Measurements from ENCODE around the gene SUSD4. TPM values are rescaled to one million over a fixed set of nuclear protein-coding genes. Genes with fewer than 3 reads are reported as not detected.

SUSD4 gene
- polyA plus RNA-seq, 1 of the 3 experiments (the other 2 are of a cell fraction) = 0.31 TPM

DNA sequence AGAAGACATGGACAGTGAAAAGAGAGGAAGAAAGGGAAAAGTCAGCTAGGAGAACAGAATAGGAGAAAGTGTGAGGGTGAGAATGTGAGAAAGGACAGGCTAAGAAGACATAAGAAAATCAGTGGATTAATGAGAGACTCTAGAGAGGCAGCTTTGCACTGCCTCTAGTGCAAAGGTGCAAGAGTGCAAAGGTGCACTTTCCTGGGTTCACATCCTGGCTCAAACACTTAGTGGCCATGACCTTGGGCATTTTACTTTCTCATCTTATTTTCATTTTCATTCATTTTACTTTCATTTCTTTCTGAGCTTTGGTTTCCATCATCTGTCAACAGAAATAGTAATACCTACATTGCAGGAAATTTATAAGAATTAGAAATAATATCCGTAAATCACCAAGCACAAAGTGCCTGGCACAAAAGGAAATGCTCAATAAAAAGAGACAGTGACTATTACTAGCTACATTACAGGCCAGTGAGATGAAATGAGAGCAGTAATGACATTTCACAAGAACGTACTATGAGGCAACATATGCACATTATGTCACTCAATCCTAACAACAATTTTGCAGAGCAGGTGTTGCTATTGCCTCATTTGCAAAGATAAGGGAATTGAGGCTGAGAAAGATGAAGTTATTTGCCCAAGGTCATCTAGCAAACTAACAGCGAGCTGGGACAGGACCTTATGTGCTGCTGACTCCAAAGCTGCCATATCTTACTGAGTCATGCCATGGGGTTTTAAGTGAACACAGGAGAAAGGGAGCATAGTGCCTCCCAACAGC is 113.9 kb downstream of the SUSD4 start:
- H3K27me3 ChIP-seq (ENCODE audit: insufficient read depth) = peaks cover 19% of the 10 kb centered on the region; the same call in 1 of the 2 replicates
- no peaks in the 10 kb centered on the region for H4K20me1 ChIP-seq (ENCODE audit: insufficient read depth)
- DNase-seq = no peak
- WGBS (ENCODE audit: low lambda C conversion rate) = 36% methylated on average over 3 of the region's 3 CpGs
- TF ChIP-seq, protein P1, sequence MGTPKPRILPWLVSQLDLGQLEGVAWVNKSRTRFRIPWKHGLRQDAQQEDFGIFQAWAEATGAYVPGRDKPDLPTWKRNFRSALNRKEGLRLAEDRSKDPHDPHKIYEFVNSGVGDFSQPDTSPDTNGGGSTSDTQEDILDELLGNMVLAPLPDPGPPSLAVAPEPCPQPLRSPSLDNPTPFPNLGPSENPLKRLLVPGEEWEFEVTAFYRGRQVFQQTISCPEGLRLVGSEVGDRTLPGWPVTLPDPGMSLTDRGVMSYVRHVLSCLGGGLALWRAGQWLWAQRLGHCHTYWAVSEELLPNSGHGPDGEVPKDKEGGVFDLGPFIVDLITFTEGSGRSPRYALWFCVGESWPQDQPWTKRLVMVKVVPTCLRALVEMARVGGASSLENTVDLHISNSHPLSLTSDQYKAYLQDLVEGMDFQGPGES (IDR thresholded peaks at IDR 0.05; ENCODE audit: low read depth, low read length) = no peak
- no peaks in the 10 kb centered on the region for H3K36me3 ChIP-seq (replicated peaks in 1 of 2; ENCODE audit: control insufficient read depth in 1 of 2, insufficient read depth in 2 of 2, low read length in 1 of 2)
- H3K4me3 ChIP-seq (ENCODE audit: low read depth in 2 of 2, low read length in 1 of 2) = no peak overlapping the region
- ChIA-PET POLR2A (no interaction called here), CTCF (no interaction called here)
- no peaks in the 10 kb centered on the region for H3K79me2 ChIP-seq (ENCODE audit: insufficient read depth)
- no peaks in the 10 kb centered on the region for H3F3A ChIP-seq (replicated peaks; ENCODE audit: insufficient read depth)
- no peak overlapping the region for H3K27ac ChIP-seq (ENCODE audit: low read depth in 2 of 2, low read length in 1 of 2)
- no peak overlapping the region for H3K9ac ChIP-seq
- no peak overlapping the region for H3K4me2 ChIP-seq
- H3K9me3 ChIP-seq = no peaks in the 10 kb centered on the region
- peaks cover 0 to 3% of the 10 kb centered on the region in 2 experiments; a peak in 1 of 4 replicates for H3K4me1 ChIP-seq (ENCODE audit: control insufficient read depth in 1 of 2, insufficient read depth in 2 of 2, low read depth in 1 of 2, low read length in 1 of 2)
- no peak overlapping the region for H2AFZ ChIP-seq (ENCODE audit: low read depth)
- no peaks in the 10 kb centered on the region for H3K9me2 ChIP-seq

DNA sequence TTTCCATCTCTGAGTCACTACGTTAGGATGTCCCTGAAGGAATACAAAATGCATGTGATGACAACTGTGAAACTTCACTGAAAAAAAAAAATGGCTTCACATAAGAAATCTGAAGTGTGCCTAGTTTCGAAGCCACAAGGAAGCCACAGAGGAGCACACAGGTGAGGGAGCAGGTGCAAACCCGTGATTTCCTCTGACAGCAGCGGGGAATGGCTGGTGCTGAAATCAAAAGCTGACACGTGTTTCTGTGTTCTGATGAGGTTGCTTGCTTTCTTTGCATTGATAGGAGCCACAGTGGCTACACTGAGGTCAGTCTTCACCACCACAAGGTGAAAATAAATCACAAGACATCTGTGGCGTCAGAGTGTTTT is 115.2 kb downstream of the SUSD4 start:
- TF ChIP-seq TAF1 (IDR thresholded peaks at IDR 0.05; ENCODE audit: borderline replicate concordance, low read depth, low read length) (no peak), RAD21 (IDR thresholded peaks at IDR 0.05; ENCODE audit: low read length) (no peak), EZH2phosphoT487 (IDR thresholded peaks at IDR 0.05; ENCODE audit: borderline replicate concordance, low read depth) (no peak), SIN3A (IDR thresholded peaks at IDR 0.05; ENCODE audit: borderline replicate concordance, low read depth, low read length) (no peak), NRF1 (IDR thresholded peaks at IDR 0.05; ENCODE audit: low read depth, low read length) (no peak)
- TF ChIP-seq, protein P2, sequence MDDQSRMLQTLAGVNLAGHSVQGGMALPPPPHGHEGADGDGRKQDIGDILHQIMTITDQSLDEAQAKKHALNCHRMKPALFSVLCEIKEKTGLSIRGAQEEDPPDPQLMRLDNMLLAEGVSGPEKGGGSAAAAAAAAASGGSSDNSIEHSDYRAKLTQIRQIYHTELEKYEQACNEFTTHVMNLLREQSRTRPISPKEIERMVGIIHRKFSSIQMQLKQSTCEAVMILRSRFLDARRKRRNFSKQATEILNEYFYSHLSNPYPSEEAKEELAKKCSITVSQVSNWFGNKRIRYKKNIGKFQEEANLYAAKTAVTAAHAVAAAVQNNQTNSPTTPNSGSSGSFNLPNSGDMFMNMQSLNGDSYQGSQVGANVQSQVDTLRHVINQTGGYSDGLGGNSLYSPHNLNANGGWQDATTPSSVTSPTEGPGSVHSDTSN (IDR thresholded peaks at IDR 0.05) = no peak
- H3K79me2 ChIP-seq (ENCODE audit: insufficient read depth) = no peaks in the 10 kb centered on the region
- peaks cover 19% of the 10 kb centered on the region; the same call in 1 of the 2 replicates for H3K27me3 ChIP-seq (ENCODE audit: insufficient read depth)
- H2AFZ ChIP-seq (ENCODE audit: low read depth) = no peak overlapping the region
- H3K4me3 ChIP-seq (ENCODE audit: low read depth in 2 of 2, low read length in 1 of 2) = no peak overlapping the region
- H3K4me2 ChIP-seq = no peak overlapping the region
- peaks cover 0 to 3% of the 10 kb centered on the region in 2 experiments; a peak in 1 of 4 replicates for H3K4me1 ChIP-seq (ENCODE audit: control insufficient read depth in 1 of 2, insufficient read depth in 2 of 2, low read depth in 1 of 2, low read length in 1 of 2)
- WGBS (ENCODE audit: low lambda C conversion rate) = 28% methylated on average over 6 of the region's 6 CpGs
- ChIA-PET POLR2A (no interaction called here), CTCF (no interaction called here)
- H3F3A ChIP-seq (replicated peaks; ENCODE audit: insufficient read depth) = no peaks in the 10 kb centered on the region
- no peaks in the 10 kb centered on the region for H4K20me1 ChIP-seq (ENCODE audit: insufficient read depth)
- no peak overlapping the region for H3K27ac ChIP-seq (ENCODE audit: low read depth in 2 of 2, low read length in 1 of 2)
- H3K9ac ChIP-seq = no peak overlapping the region
- no peaks in the 10 kb centered on the region for H3K9me2 ChIP-seq
- H3K36me3 ChIP-seq (replicated peaks in 1 of 2; ENCODE audit: control insufficient read depth in 1 of 2, insufficient read depth in 2 of 2, low read length in 1 of 2) = no peaks in the 10 kb centered on the region
- DNase-seq = no peak
- no peaks in the 10 kb centered on the region for H3K9me3 ChIP-seq

All from SK-N-SH (cell line).